Neural progenitor cell (in vitro differentiated cells): ENCODE data around the gene DRGX.

Experiments
- CTCF ChIP-seq: fragments of 200-600 bp; sonication (generic); IDR thresholded peaks from 2 replicates; pipeline ENCODE4 v1.5.1; 2017; ENCODE audit warnings: antibody characterized with exemption, mild to moderate bottlenecking
- EZH2phosphoT487 ChIP-seq: fragments of 200-600 bp; sonication (generic); IDR thresholded peaks from 2 replicates; pipeline ENCODE4 v1.6.1; 2017; ENCODE audit warnings: antibody characterized with exemption

- no peak for TF ChIP-seq CTCF
- TF ChIP-seq EZH2phosphoT487 = no peak
Observed at GRCh38 chr10:49412571-49412970, 16.7 kb upstream of the DRGX start.
